GM12878 (cell line): ENCODE measurements around the gene DGLUCY. TPM values are rescaled to one million over a fixed set of nuclear protein-coding genes. Genes with fewer than 3 reads are reported as not detected.

Source experiments
- PML ChIP-seq: IDR thresholded peaks from 2 replicates; pipeline ENCODE4 v1.6.1; 2012; ENCODE audit warnings: low read length, inconsistent platforms
- SUPT20H ChIP-seq: IDR thresholded peaks from 2 replicates; pipeline ENCODE4 v1.6.1; 2011; ENCODE audit warnings: low read depth, mild to moderate bottlenecking, low read length, moderate library complexity, borderline replicate concordance; ENCODE audit not compliant: control insufficient read depth
- ZNF207 ChIP-seq: fragments of 450-650 bp; IDR thresholded peaks from 2 replicates; pipeline ENCODE4 v1.6.1; 2014; ENCODE audit warnings: antibody characterized with exemption, mild to moderate bottlenecking, borderline replicate concordance
- polyA plus RNA-seq, 11 experiments: library from polyadenylated mRNA; depleted of rRNA in 4 of 11; unstranded in 6 of 11; stranded (reverse) in 5 of 11; fragments of >200 nt; fragmentation: Nextera tagmentation in 4 of 11; fragmentation: Illumina TruSeq in 1 of 11; extraction: Ambion mirVana in 4 of 11; extraction: Trizol in 1 of 11; gene quantifications; 1 replicate in 1 of 11; 2 replicates in 10 of 11; pipeline versions ENCODE4 v1.2.1 to v1.2.3, GENCODE V29; 2011 to 2016; ENCODE audit warnings: inconsistent platforms in 2 of 11, missing spikeins in 2 of 11, low read depth in 1 of 11
- total RNA-seq, 4 experiments: library from RNA; depleted of rRNA in 3 of 4; stranded (reverse); fragments of >200 nt in 3 of 4; fragmentation: Illumina TruSeq in 1 of 4; extraction: Trizol in 1 of 4; gene quantifications; 2 replicates each; pipeline versions ENCODE4 v1.2.1 to v1.2.3, GENCODE V29; 2013 to 2021
- TF ChIP-seq, protein P1 (sequence below): fragments of 450-650 bp; IDR thresholded peaks from 2 replicates; pipeline ENCODE4 v1.6.1; 2017; ENCODE audit warnings: mild to moderate bottlenecking, moderate library complexity
- TF ChIP-seq, protein P2 (sequence below): fragments of 450-650 bp; conservative IDR thresholded peaks from 2 replicates; pipeline ENCODE4 v1.6.1; 2017; ENCODE audit warnings: mild to moderate bottlenecking, moderate library complexity

The DGLUCY gene
- total and polyA plus RNA-seq, 10 of the 15 experiments (the other 5 are each of a cell fraction or from before 2014, with no cell fraction given), result 15.0 to 70.3 (median 55.1) TPM

DNA sequence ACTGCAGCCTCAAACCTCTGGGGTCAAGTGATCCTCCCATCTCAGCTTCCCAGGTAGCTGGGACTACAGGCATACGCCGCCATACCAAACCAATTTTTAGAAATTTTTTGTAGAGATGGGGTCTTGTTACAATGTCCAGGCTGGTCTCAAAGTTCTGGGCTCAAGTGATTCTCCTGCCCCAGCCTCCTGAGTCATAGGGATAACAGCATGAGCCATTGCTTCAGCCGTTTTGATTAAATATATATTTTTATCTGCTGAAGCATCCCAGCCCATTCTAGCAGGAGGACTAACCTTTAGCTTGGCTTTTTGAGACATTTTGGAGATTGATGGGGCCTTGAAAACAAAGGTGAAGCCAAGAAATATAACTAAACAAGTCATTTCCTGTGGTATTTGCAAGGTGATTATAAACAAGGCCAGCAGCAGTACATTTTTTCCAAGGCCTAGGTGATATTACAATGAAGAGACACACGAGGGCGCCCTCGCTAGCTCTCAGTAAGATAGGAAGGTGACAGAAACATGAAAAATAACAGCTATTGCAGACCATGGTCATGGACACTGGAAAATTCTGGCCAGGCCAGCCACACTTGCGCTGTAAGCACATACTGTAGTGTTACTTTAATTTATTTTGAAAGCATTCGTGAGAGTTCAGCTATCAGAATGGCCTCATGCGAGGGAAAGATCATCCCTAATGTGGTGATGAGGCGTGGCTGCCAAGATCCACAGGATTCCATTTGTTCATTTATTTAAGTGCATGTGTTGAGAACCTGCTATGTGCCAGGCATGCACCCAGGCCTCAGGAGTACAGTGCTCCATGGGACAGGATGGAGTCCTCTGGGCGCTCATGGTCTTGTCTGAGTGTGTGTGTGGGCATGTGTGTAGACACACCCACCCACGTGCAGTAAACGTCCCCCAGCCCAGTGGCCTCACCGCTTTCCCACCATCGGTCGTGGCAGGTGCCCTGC, 63.5 kb downstream of the DGLUCY start (continued):
- TF ChIP-seq, protein P1, sequence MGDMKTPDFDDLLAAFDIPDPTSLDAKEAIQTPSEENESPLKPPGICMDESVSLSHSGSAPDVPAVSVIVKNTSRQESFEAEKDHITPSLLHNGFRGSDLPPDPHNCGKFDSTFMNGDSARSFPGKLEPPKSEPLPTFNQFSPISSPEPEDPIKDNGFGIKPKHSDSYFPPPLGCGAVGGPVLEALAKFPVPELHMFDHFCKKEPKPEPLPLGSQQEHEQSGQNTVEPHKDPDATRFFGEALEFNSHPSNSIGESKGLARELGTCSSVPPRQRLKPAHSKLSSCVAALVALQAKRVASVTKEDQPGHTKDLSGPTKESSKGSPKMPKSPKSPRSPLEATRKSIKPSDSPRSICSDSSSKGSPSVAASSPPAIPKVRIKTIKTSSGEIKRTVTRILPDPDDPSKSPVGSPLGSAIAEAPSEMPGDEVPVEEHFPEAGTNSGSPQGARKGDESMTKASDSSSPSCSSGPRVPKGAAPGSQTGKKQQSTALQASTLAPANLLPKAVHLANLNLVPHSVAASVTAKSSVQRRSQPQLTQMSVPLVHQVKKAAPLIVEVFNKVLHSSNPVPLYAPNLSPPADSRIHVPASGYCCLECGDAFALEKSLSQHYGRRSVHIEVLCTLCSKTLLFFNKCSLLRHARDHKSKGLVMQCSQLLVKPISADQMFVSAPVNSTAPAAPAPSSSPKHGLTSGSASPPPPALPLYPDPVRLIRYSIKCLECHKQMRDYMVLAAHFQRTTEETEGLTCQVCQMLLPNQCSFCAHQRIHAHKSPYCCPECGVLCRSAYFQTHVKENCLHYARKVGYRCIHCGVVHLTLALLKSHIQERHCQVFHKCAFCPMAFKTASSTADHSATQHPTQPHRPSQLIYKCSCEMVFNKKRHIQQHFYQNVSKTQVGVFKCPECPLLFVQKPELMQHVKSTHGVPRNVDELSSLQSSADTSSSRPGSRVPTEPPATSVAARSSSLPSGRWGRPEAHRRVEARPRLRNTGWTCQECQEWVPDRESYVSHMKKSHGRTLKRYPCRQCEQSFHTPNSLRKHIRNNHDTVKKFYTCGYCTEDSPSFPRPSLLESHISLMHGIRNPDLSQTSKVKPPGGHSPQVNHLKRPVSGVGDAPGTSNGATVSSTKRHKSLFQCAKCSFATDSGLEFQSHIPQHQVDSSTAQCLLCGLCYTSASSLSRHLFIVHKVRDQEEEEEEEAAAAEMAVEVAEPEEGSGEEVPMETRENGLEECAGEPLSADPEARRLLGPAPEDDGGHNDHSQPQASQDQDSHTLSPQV, result no peak
- TF ChIP-seq SUPT20H (no peak), PML (no peak), ZNF207 (no peak)
- TF ChIP-seq, protein P2, sequence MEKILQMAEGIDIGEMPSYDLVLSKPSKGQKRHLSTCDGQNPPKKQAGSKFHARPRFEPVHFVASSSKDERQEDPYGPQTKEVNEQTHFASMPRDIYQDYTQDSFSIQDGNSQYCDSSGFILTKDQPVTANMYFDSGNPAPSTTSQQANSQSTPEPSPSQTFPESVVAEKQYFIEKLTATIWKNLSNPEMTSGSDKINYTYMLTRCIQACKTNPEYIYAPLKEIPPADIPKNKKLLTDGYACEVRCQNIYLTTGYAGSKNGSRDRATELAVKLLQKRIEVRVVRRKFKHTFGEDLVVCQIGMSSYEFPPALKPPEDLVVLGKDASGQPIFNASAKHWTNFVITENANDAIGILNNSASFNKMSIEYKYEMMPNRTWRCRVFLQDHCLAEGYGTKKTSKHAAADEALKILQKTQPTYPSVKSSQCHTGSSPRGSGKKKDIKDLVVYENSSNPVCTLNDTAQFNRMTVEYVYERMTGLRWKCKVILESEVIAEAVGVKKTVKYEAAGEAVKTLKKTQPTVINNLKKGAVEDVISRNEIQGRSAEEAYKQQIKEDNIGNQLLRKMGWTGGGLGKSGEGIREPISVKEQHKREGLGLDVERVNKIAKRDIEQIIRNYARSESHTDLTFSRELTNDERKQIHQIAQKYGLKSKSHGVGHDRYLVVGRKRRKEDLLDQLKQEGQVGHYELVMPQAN, result no peak
